ENCODE data around the gene RIMKLB. TPM values are rescaled to one million over a fixed set of nuclear protein-coding genes. Genes with fewer than 3 reads are reported as not detected.
"Not testable (repeated sequence)": the region's sequence is repeated elsewhere in the genome, so short reads cannot be mapped to it uniquely, and the experiment has no call there.

The RIMKLB gene
- total and polyA plus RNA-seq, 5 donors from 2014 or later, result 1.1 to 7.7 (median 1.4) TPM

DNA sequence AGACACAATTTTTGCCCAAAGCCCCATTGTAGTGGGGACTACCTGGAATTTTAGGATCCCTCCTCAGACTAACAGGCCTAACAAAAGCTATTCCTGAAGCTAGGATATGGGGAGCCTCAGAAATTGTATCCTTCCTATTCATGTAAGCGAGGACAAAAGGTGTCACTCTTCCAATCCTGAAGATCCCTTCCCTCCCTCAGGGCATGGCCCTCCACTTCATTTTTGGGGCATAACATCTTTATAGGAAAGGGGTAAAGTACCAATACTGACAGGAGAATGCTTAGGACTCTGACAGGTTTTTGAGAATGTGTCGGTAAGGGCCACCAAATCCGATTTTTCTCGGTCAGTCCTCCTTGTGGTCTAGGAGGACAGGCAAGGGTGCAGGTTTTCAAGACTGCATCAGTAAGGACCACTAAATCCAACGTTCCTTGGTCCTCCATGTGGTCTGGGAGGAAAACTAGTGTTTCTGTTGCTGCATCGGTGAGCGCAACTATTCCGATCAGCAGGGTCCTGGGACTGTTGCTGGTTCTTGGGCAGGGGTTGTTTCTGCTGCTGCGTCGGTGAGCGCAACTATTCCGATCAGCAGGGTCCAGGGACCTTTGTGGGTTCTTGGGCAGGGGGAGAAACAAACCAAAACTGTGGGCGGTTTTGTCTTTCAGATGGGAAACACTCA, 91.7 kb downstream of the RIMKLB start:
- not testable (repeated sequence) for DNase-seq; ATAC-seq (ENCODE audit: low read depth in 2 of 2); H3K4me3 ChIP-seq (ENCODE audit: low read depth, low read length); H3K36me3 ChIP-seq (ENCODE audit: control insufficient read depth, insufficient read depth, low read length); H3K27ac ChIP-seq (ENCODE audit: insufficient read depth, low read length, poor library complexity, severe bottlenecking); H3K4me1 ChIP-seq (ENCODE audit: control insufficient read depth, insufficient read depth, low read length, poor library complexity, severe bottlenecking); H3K27me3 Mint-ChIP-seq; H3K27me3 ChIP-seq (ENCODE audit: control insufficient read depth, insufficient read depth, low read length); H3K27ac Mint-ChIP-seq; H3K4me1 Mint-ChIP-seq; H3K9me3 ChIP-seq (ENCODE audit: control insufficient read depth in 2 of 2, low read length in 2 of 2); H3K9me3 Mint-ChIP-seq; H3K36me3 Mint-ChIP-seq
- H3K4me3 Mint-ChIP-seq, result peak overlapping the region in 3 of 4 donors; percentile 67 to 90 (median 86)

DNA sequence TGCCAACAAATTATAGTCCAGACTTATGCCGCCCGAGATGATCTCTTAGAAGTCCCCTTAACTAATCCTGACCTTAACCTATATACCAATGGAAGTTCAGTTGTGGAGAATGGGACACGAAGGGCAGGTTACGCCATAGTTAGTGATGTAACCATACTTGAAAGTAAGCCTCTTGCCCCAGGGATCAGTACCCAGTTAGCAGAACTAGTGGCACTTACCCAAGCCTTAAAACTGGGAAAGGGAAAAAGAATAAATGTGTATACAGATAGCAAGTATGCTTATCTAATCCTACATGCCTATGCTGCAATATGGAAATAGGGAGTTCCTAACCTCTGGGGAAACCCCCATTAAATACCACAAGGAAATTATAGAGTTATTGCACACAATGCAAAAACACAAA, 95.4 kb downstream of the RIMKLB start:
- not testable (repeated sequence) for H3K9me3 Mint-ChIP-seq; DNase-seq; H3K36me3 Mint-ChIP-seq; H3K4me3 Mint-ChIP-seq; H3K27ac Mint-ChIP-seq; H3K36me3 ChIP-seq (ENCODE audit: control insufficient read depth, insufficient read depth, low read length); H3K4me1 ChIP-seq (ENCODE audit: control insufficient read depth, insufficient read depth, low read length, poor library complexity, severe bottlenecking); H3K4me3 ChIP-seq (ENCODE audit: low read depth, low read length); H3K9me3 ChIP-seq (ENCODE audit: control insufficient read depth in 2 of 2, low read length in 2 of 2); H3K27me3 ChIP-seq (ENCODE audit: control insufficient read depth, insufficient read depth, low read length); H3K27me3 Mint-ChIP-seq; H3K4me1 Mint-ChIP-seq; ATAC-seq (ENCODE audit: low read depth in 2 of 2); H3K27ac ChIP-seq (ENCODE audit: insufficient read depth, low read length, poor library complexity, severe bottlenecking)

DNA sequence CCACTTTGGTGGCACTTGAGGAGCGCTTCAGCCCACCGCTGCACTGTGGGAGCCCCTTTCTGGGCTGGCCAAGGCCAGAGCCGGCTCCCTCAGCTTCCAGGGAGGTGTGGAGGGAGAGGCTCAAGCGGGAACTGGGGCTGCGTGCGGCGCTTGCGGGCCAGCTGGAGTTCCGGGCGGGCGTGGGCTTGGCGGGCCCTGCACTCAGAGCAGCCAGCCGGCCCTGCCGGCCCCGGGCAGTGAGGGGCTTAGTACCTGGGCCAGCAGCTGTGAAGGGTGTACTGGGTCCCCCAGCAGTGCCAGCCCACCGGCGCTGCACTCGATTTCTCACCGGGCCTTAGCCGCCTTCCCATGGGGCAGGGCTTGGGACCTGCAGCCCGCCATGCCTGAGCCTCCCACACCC, 96.8 kb downstream of the RIMKLB start:
- H3K4me1 ChIP-seq (ENCODE audit: control insufficient read depth, insufficient read depth, low read length, poor library complexity, severe bottlenecking); H3K36me3 Mint-ChIP-seq; H3K27ac Mint-ChIP-seq; H3K9me3 ChIP-seq (ENCODE audit: control insufficient read depth in 2 of 2, low read length in 2 of 2); DNase-seq; H3K27ac ChIP-seq (ENCODE audit: insufficient read depth, low read length, poor library complexity, severe bottlenecking); H3K4me1 Mint-ChIP-seq; H3K36me3 ChIP-seq (ENCODE audit: control insufficient read depth, insufficient read depth, low read length); ATAC-seq (ENCODE audit: low read depth in 2 of 2); H3K9me3 Mint-ChIP-seq; H3K4me3 Mint-ChIP-seq; H3K27me3 Mint-ChIP-seq; H3K4me3 ChIP-seq (ENCODE audit: low read depth, low read length); H3K27me3 ChIP-seq (ENCODE audit: control insufficient read depth, insufficient read depth, low read length): not testable (repeated sequence)

DNA sequence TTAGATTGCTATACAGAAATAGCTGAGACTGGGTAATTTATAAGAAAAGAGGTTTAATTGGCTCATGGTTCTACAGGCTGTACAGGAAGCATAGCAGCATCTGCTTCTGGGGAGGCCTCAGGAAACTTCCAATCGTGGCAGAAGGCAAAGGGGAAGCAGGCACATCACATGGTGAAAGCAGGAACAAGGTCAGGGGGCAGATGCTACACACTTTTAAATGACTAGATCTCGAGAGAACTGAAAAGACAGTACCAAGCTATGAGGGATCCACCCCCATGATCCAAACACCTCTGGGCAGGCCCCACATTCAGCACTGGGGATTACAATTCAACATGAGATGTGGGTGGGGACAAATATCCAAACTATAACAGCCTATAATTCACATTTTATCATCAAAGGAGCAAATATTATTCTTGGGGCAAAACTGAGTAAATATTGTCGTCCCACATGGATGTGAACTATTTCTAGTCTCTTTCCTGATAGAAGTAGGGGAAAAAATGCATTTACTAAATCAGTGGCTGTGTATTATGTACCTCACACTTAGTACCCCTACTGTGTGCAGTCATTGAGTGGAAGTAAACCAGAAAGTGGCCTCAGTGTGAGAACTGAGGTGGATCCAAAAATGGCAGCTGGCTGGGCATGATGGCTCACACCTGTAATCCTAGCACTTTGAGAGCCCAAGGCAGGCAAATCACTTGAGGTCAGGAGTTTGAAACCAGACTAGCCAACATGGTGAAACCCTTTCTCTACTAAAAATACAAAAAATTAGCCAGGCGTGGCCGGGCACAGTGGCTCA, 99.2 kb downstream of the RIMKLB start:
- Histone ChIP-seq H3K36me3 (ENCODE audit: control insufficient read depth, insufficient read depth, low read length) (no peaks in the 10 kb centered on the region), H3K27me3 (ENCODE audit: control insufficient read depth, insufficient read depth, low read length) (no peaks in the 10 kb centered on the region), H3K27ac (ENCODE audit: insufficient read depth, low read length, poor library complexity, severe bottlenecking) (no peak overlapping the region), H3K9me3 (ENCODE audit: control insufficient read depth in 2 of 2, low read length in 2 of 2) (no peaks in the 10 kb centered on the region), H3K4me3 (ENCODE audit: low read depth, low read length) (no peak overlapping the region), H3K4me1 (ENCODE audit: control insufficient read depth, insufficient read depth, low read length, poor library complexity, severe bottlenecking) (no peaks in the 10 kb centered on the region)
- Mint-ChIP-seq H3K9me3 (peaks cover 0 to 10% (median 0%) of the 10 kb centered on the region in 7 donors), H3K4me1 (no peaks in the 10 kb centered on the region), H3K27me3 (no peaks in the 10 kb centered on the region), H3K27ac (no peak overlapping the region), H3K36me3 (no peaks in the 10 kb centered on the region), H3K4me3 (no peak overlapping the region)
- DNase-seq (no peak), ATAC-seq (ENCODE audit: low read depth in 2 of 2) (no peak)

DNA sequence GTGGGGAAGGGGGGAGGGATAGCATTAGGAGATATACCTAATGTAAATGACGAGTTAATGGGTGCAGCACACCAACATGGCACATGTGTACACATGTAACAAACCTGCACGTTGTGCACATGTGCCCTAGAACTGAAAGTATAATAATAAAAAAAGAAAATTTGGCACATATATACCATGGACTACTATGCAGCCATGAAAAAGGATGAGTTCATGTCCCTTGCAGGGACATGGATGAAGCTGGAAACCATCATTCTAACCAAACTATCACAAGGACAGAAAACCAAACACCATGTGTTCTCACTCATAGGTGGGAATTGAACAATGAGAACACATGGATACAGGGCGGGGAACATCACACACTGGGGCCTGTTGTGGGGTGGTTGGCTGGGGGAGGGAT, 103.4 kb downstream of the RIMKLB start:
- not testable (repeated sequence) for DNase-seq; H3K4me3 Mint-ChIP-seq; H3K27ac Mint-ChIP-seq; H3K9me3 ChIP-seq (ENCODE audit: control insufficient read depth in 2 of 2, low read length in 2 of 2); H3K27me3 Mint-ChIP-seq; H3K27ac ChIP-seq (ENCODE audit: insufficient read depth, low read length, poor library complexity, severe bottlenecking); H3K4me1 ChIP-seq (ENCODE audit: control insufficient read depth, insufficient read depth, low read length, poor library complexity, severe bottlenecking); ATAC-seq (ENCODE audit: low read depth in 2 of 2); H3K4me1 Mint-ChIP-seq; H3K4me3 ChIP-seq (ENCODE audit: low read depth, low read length); H3K27me3 ChIP-seq (ENCODE audit: control insufficient read depth, insufficient read depth, low read length); H3K36me3 ChIP-seq (ENCODE audit: control insufficient read depth, insufficient read depth, low read length); H3K36me3 Mint-ChIP-seq
- H3K9me3 Mint-ChIP-seq, result peaks cover 0 to 10% (median 0%) of the 10 kb centered on the region in 7 donors

DNA sequence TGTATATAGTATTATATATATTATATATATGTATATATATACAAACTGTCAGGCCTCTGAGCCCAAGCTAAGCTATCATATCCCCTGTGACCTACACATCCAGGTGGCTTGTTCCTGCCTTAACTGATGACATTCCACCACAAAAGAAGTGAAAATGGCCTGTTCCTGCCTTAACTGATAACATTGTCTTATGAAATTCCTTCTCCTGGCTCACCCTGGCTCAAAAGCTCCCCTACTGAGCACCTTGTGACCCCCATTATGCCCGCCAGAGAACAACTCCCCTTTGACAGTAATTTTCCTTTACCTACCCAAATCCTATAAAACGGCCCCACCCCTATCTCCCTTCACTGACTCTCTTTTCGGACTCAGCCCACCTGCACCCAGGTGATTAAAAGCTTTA, 107.0 kb downstream of the RIMKLB start:
- not testable (repeated sequence) for H3K27me3 Mint-ChIP-seq; H3K4me3 Mint-ChIP-seq; H3K4me1 ChIP-seq (ENCODE audit: control insufficient read depth, insufficient read depth, low read length, poor library complexity, severe bottlenecking); H3K36me3 Mint-ChIP-seq; H3K9me3 Mint-ChIP-seq; ATAC-seq (ENCODE audit: low read depth in 2 of 2); DNase-seq; H3K9me3 ChIP-seq (ENCODE audit: control insufficient read depth in 2 of 2, low read length in 2 of 2); H3K27ac ChIP-seq (ENCODE audit: insufficient read depth, low read length, poor library complexity, severe bottlenecking); H3K36me3 ChIP-seq (ENCODE audit: control insufficient read depth, insufficient read depth, low read length); H3K4me1 Mint-ChIP-seq; H3K4me3 ChIP-seq (ENCODE audit: low read depth, low read length); H3K27me3 ChIP-seq (ENCODE audit: control insufficient read depth, insufficient read depth, low read length)
- H3K27ac Mint-ChIP-seq, result peak overlapping the region in 1 of 3 donors; percentile 55

DNA sequence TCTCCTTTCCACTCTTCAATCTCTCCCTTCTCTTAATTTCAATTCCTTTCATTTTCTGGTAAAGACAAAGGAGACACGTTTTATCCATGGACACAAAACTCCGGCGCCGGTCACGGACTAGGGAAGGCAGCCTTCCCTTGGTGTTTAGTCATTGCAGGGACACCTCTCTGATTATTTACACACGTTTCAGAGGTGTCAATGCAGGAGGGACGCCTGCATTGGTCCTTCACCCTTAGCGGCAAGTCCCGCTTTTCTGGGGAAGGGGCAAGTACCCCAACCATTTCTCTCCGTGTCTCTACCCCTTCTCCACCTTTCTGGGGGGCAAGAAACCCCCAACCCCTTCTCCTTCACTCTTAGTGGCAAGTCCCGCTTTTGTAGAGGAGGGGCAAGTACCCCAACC, 107.7 kb downstream of the RIMKLB start:
- not testable (repeated sequence) for ATAC-seq (ENCODE audit: low read depth in 2 of 2); H3K4me3 Mint-ChIP-seq; DNase-seq

DNA sequence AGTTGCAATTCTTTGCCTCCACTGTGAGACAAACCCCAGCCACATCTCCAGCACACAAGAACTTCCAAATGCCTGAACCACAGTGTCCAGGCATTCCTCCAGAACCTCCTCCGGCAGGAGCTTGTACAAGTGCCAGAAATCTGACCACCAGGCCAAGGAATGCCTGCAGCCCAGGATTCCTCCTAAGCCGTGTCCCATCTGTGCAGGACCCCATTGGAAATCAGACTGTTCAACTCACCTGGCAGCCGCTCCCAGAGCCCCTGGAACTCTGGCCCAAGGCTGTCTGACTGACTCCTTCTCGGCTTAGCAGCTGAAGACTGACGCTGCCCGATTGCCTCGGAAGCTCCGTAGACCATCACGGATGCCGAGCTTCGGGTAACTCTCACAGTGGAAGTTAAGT, 109.3 kb downstream of the RIMKLB start:
- H3K4me1 ChIP-seq (ENCODE audit: control insufficient read depth, insufficient read depth, low read length, poor library complexity, severe bottlenecking); H3K27ac Mint-ChIP-seq; H3K4me3 Mint-ChIP-seq; DNase-seq; H3K36me3 ChIP-seq (ENCODE audit: control insufficient read depth, insufficient read depth, low read length); H3K27ac ChIP-seq (ENCODE audit: insufficient read depth, low read length, poor library complexity, severe bottlenecking); H3K4me3 ChIP-seq (ENCODE audit: low read depth, low read length); H3K4me1 Mint-ChIP-seq; H3K27me3 Mint-ChIP-seq; ATAC-seq (ENCODE audit: low read depth in 2 of 2); H3K9me3 Mint-ChIP-seq; H3K36me3 Mint-ChIP-seq; H3K9me3 ChIP-seq (ENCODE audit: control insufficient read depth in 2 of 2, low read length in 2 of 2); H3K27me3 ChIP-seq (ENCODE audit: control insufficient read depth, insufficient read depth, low read length): not testable (repeated sequence)

More for the DNA sequence above, 107.7 kb downstream of the RIMKLB start:
- H3K36me3 ChIP-seq (ENCODE audit: control insufficient read depth, insufficient read depth, low read length); H3K9me3 ChIP-seq (ENCODE audit: control insufficient read depth in 2 of 2, low read length in 2 of 2); H3K4me1 ChIP-seq (ENCODE audit: control insufficient read depth, insufficient read depth, low read length, poor library complexity, severe bottlenecking); H3K27me3 ChIP-seq (ENCODE audit: control insufficient read depth, insufficient read depth, low read length); H3K27ac ChIP-seq (ENCODE audit: insufficient read depth, low read length, poor library complexity, severe bottlenecking); H3K4me3 ChIP-seq (ENCODE audit: low read depth, low read length); H3K9me3 Mint-ChIP-seq; H3K36me3 Mint-ChIP-seq; H3K27me3 Mint-ChIP-seq; H3K4me1 Mint-ChIP-seq: not testable (repeated sequence)
- peak overlapping the region in 1 of 3 donors; percentile 55 for H3K27ac Mint-ChIP-seq

All from CD4-positive, CD25-positive, alpha-beta regulatory T cell (primary cell).